ENCODE results near the gene DEAF1.

Gene DEAF1

GRCh38 chr11:727281-727701 is 32.3 kb upstream of the DEAF1 start:
- H3K27ac ChIP-seq: no peak overlapping the region
- peak overlapping the region; percentile 79 for H3K4me2 ChIP-seq

DNA sequence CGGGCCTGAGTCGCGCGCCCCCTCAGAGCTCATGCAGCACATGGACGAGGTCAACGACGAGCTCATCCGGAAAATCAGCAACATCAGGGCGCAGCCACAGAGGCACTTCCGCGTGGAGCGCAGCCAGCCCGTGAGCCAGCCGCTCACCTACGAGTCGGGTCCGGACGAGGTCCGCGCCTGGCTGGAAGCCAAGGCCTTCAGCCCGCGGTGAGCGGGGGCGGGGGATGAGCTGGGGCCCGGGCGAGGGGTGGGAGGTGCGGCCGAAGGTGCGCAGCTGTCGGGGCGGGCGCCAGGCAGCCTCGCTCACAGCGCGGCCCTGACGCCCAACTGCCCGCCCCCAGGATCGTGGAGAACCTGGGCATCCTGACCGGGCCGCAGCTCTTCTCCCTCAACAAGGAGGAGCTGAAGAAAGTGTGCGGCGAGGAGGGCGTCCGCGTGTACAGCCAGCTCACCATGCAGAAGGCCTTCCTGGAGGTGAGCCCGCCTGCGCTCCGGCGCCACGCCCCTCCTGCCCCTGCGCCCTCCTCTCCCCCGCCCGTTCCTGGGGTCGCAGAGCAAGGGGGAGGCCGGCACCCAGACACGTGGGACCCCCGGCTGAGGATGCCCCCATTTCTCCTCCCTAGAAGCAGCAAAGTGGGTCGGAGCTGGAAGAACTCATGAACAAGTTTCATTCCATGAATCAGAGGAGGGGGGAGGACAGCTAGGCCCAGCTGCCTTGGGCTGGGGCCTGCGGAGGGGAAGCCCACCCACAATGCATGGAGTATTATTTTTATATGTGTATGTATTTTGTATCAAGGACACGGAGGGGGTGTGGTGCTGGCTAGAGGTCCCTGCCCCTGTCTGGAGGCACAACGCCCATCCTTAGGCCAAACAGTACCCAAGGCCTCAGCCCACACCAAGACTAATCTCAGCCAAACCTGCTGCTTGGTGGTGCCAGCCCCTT is 31.5 kb upstream of the DEAF1 start:
- Histone ChIP-seq H3K36me3 (ENCODE audit: insufficient read depth) (no peaks in the 10 kb centered on the region), H3K4me3 (IDR thresholded peaks at IDR 0.05; ENCODE audit: insufficient read depth, low read depth, low read length) (no peak overlapping the region), H3K4me1 (ENCODE audit: low read depth, poor library complexity, severe bottlenecking) (peaks cover 62% of the 10 kb centered on the region), H3K4me2 (peak overlapping the region; percentile 79), H4K20me1 (ENCODE audit: insufficient read depth) (no peaks in the 10 kb centered on the region), H3K79me2 (ENCODE audit: insufficient read depth, low read depth) (no peaks in the 10 kb centered on the region), H3K27me3 (ENCODE audit: insufficient read depth, low read depth) (peaks cover 9% of the 10 kb centered on the region), H3K9ac (peak overlapping the region; percentile 47; the same call in 1 of the 2 replicates), H3K27ac (no peak overlapping the region), H2AFZ (ENCODE audit: low read depth) (peak overlapping the region; percentile 67)
- no peak for TF ChIP-seq CTCF (conservative IDR thresholded peaks at IDR 0.05; ENCODE audit: low read depth, low read length)

More at GRCh38 chr11:727281-727701, 32.3 kb upstream of the DEAF1 start:
- Histone ChIP-seq H2AFZ (ENCODE audit: low read depth) (no peak overlapping the region), H3K36me3 (ENCODE audit: insufficient read depth) (no peaks in the 10 kb centered on the region), H3K4me3 (IDR thresholded peaks at IDR 0.05; ENCODE audit: insufficient read depth, low read depth, low read length) (no peak overlapping the region), H3K4me1 (ENCODE audit: low read depth, poor library complexity, severe bottlenecking) (peaks cover 55% of the 10 kb centered on the region), H3K9ac (no peak overlapping the region), H3K27me3 (ENCODE audit: insufficient read depth, low read depth) (peaks cover 4% of the 10 kb centered on the region; the same call in 1 of the 2 replicates), H3K79me2 (ENCODE audit: insufficient read depth, low read depth) (no peaks in the 10 kb centered on the region), H4K20me1 (ENCODE audit: insufficient read depth) (no peaks in the 10 kb centered on the region)
- no peak for TF ChIP-seq CTCF (conservative IDR thresholded peaks at IDR 0.05; ENCODE audit: low read depth, low read length)

DNA sequence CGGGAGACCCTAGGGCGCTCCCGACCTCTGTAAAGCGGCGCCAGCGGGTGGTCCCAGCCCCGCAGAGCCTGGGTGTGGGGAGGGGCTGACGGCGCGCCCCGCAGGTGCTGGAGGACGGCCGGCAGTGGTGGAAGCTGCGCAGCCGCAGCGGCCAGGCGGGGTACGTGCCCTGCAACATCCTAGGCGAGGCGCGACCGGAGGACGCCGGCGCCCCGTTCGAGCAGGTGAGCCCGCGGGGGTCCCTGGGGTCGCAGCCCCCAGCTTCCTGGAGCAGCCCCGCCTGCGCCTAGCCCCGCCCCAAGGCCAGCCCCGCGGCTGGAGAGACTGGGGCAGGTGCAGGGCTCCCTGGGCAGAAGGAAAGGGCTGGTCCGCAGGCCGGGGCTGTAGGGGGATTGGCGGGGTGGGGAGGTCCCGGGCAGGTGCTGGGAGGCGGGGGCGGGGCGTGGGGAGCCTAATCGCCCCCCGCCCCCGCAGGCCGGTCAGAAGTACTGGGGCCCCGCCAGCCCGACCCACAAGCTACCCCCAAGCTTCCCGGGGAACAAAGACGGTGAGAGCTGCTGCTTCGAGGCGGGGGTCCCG is 30.7 kb upstream of the DEAF1 start:
- no peak for TF ChIP-seq CTCF (conservative IDR thresholded peaks at IDR 0.05; ENCODE audit: low read depth, low read length)
- Histone ChIP-seq H2AFZ (ENCODE audit: low read depth) (peak overlapping the region; percentile 67), H3K27me3 (ENCODE audit: insufficient read depth, low read depth) (peaks cover 15% of the 10 kb centered on the region), H3K9ac (peak overlapping the region; percentile 47; the same call in 1 of the 2 replicates), H3K79me2 (ENCODE audit: insufficient read depth, low read depth) (no peaks in the 10 kb centered on the region), H3K4me2 (peak overlapping the region; percentile 79), H4K20me1 (ENCODE audit: insufficient read depth) (no peaks in the 10 kb centered on the region), H3K27ac (no peak overlapping the region), H3K4me1 (ENCODE audit: low read depth, poor library complexity, severe bottlenecking) (peaks cover 69% of the 10 kb centered on the region), H3K4me3 (IDR thresholded peaks at IDR 0.05; ENCODE audit: insufficient read depth, low read depth, low read length) (no peak overlapping the region), H3K36me3 (ENCODE audit: insufficient read depth) (no peaks in the 10 kb centered on the region)

GRCh38 chr11:724778-725386 is 29.9 kb upstream of the DEAF1 start:
- H3K79me2 ChIP-seq (ENCODE audit: insufficient read depth, low read depth): no peaks in the 10 kb centered on the region
- no peak for TF ChIP-seq CTCF (conservative IDR thresholded peaks at IDR 0.05; ENCODE audit: low read depth, low read length)
- no peak overlapping the region for H3K4me3 ChIP-seq (IDR thresholded peaks at IDR 0.05; ENCODE audit: insufficient read depth, low read depth, low read length)
- peaks cover 69% of the 10 kb centered on the region for H3K4me1 ChIP-seq (ENCODE audit: low read depth, poor library complexity, severe bottlenecking)
- H2AFZ ChIP-seq (ENCODE audit: low read depth): peak overlapping the region; percentile 48; the same call in 1 of the 2 replicates
- no peak overlapping the region for H3K9ac ChIP-seq
- no peaks in the 10 kb centered on the region for H3K36me3 ChIP-seq (ENCODE audit: insufficient read depth)
- peaks cover 13% of the 10 kb centered on the region for H3K27me3 ChIP-seq (ENCODE audit: insufficient read depth, low read depth)
- H4K20me1 ChIP-seq (ENCODE audit: insufficient read depth): no peaks in the 10 kb centered on the region
- peak overlapping the region; percentile 22; the same call in 1 of the 2 replicates for H3K27ac ChIP-seq
- peak overlapping the region; percentile 79 for H3K4me2 ChIP-seq

All from KMS-11 (cell line).